GM21367 (cell line): ENCODE data around the gene RBP4.

Source experiments
- ATAC-seq: cut with Tn5 transposase; IDR thresholded peaks from one replicate; pipeline ENCODE4 v1.9.1; 2021; ENCODE audit not compliant: unreplicated experiment

Gene RBP4

GRCh38 chr10:93596539-93596938 lies 4.5 kb downstream of the RBP4 start:
- ATAC-seq, result no peak

- ATAC-seq, result no peak
These were observed 5.5 kb downstream of the RBP4 start for GRCh38 chr10:93595378-93596161.

- ATAC-seq, result no peak
These were observed 6.5 kb downstream of the RBP4 start for GRCh38 chr10:93594518-93594917.

GRCh38 chr10:93593749-93594148 lies 7.3 kb downstream of the RBP4 start:
- no peak for ATAC-seq

GRCh38 chr10:93593254-93593653 lies 7.8 kb downstream of the RBP4 start:
- no peak for ATAC-seq

GRCh38 chr10:93591065-93591808 lies 9.8 kb downstream of the RBP4 start:
- ATAC-seq, result no peak

GRCh38 chr10:93590638-93591037 lies 10.4 kb downstream of the RBP4 start:
- ATAC-seq, result no peak

GRCh38 chr10:93589648-93590562 lies 11.1 kb downstream of the RBP4 start:
- no peak for ATAC-seq

GRCh38 chr10:93584445-93584844 lies 16.6 kb downstream of the RBP4 start:
- no peak for ATAC-seq

GRCh38 chr10:93580828-93581227 lies 20.2 kb downstream of the RBP4 start:
- no peak for ATAC-seq

- ATAC-seq, result no peak
These were observed 20.9 kb downstream of the RBP4 start for GRCh38 chr10:93579985-93580711.

- no peak for ATAC-seq
These were observed 21.9 kb downstream of the RBP4 start for GRCh38 chr10:93579089-93579488.

GRCh38 chr10:93577565-93577964 lies 23.5 kb downstream of the RBP4 start:
- ATAC-seq, result no peak

- ATAC-seq, result no peak
These were observed 24.1 kb downstream of the RBP4 start for GRCh38 chr10:93576888-93577287.

- ATAC-seq, result no peak
These were observed 27.1 kb downstream of the RBP4 start for GRCh38 chr10:93573924-93574323.

- ATAC-seq, result no peak
These were observed 27.8 kb downstream of the RBP4 start for GRCh38 chr10:93573051-93573909.

GRCh38 chr10:93572606-93573005 lies 28.4 kb downstream of the RBP4 start:
- ATAC-seq, result no peak

- ATAC-seq, result no peak
These were observed 30.7 kb downstream of the RBP4 start for GRCh38 chr10:93570383-93570782.

GRCh38 chr10:93568105-93568390 lies 33.0 kb downstream of the RBP4 start:
- no peak for ATAC-seq
